HG03342 (cell line): ENCODE data around the gene XPNPEP2.

Source experiments
- ATAC-seq: cut with Tn5 transposase; IDR thresholded peaks from one replicate; pipeline ENCODE4 v1.9.1; 2021; ENCODE audit warnings: mild to moderate bottlenecking, moderate library complexity; ENCODE audit not compliant: unreplicated experiment

Gene XPNPEP2, protein sequence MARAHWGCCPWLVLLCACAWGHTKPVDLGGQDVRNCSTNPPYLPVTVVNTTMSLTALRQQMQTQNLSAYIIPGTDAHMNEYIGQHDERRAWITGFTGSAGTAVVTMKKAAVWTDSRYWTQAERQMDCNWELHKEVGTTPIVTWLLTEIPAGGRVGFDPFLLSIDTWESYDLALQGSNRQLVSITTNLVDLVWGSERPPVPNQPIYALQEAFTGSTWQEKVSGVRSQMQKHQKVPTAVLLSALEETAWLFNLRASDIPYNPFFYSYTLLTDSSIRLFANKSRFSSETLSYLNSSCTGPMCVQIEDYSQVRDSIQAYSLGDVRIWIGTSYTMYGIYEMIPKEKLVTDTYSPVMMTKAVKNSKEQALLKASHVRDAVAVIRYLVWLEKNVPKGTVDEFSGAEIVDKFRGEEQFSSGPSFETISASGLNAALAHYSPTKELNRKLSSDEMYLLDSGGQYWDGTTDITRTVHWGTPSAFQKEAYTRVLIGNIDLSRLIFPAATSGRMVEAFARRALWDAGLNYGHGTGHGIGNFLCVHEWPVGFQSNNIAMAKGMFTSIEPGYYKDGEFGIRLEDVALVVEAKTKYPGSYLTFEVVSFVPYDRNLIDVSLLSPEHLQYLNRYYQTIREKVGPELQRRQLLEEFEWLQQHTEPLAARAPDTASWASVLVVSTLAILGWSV

DNA sequence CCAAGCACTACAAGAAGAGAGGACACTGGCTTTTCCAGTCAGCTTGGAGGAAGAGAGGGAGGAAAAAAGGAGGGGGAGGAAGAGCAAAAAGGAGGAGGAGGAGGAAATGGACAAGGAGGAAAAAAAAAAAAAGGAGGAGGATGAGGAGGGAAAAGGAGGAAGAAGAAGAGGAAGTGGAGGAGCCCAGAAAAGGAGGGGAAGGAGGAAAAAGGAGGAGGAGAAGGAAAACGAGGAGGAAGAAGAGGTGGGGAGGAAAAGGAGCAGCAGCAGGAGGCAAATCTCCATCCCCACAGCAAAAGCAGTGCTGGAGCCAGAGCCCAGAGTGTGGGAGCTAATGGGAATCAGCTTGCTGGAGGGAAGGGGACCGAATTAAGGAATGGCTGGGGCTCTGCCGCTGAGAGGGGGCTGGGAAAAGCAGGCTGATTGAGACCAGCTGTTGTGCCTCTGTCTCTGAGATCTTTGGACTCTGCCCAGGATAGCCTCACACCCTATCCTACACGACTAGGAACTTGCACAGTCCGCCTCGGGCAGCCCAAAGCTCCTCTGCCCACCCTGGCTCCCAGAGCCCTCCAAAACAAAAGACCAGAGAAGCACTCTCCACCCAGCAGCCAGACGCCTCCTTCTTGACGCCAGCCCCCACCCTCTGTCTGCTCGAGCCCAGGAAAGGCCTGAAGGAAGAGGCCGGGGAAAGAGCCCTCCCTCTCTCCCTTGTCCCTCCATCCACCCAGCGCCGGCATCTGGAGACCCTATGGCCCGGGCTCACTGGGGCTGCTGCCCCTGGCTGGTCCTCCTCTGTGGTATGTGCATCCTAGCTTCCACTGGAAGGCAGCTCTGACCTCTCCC, at the start of gene XPNPEP2:
TSS of gene XPNPEP2 (plus strand) at position 514 of the 843 bp plus-strand sequence. CDS start at position 749, 235 bp downstream.
- ATAC-seq = no peak

DNA sequence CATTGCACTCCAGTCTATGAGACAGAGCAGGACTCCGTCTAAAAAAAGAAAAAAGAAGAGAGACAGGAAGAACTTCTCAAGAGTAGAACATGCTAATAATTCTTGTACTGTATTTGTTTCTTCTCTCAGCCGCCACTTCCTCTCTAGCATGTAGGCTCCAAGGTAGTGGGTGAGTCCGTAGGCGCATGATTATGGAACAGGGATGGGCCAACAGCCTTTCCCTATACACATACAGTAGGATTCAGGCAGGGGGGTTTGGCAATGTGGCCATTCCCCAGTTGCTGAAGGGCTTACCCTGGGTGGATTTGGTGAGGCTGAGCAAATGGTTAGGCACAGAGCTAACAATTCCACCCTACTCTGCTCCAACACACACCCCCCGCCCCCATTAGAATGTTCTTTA, 49.0 kb upstream of the XPNPEP2 start:
- no peak for ATAC-seq

DNA sequence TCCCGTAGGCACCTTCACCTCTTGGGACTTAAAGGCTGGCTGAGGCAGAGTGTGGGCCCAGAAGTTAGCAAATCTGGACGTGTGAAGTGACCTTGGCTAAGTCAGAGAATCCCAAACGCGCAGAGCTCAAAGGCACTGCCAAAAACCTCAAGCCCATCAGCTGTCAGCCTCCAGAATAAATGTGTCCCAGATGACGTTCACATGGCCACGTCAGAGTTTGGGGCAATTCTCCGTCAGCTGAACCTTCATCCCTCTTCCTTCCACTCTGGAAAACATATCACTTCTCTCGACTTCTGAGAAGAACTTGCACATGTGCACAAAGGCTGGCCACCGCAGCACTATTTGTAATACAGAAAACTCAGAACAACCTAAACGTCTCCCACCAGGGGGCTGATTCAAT, 48.3 kb upstream of the XPNPEP2 start:
- ATAC-seq = no peak

DNA sequence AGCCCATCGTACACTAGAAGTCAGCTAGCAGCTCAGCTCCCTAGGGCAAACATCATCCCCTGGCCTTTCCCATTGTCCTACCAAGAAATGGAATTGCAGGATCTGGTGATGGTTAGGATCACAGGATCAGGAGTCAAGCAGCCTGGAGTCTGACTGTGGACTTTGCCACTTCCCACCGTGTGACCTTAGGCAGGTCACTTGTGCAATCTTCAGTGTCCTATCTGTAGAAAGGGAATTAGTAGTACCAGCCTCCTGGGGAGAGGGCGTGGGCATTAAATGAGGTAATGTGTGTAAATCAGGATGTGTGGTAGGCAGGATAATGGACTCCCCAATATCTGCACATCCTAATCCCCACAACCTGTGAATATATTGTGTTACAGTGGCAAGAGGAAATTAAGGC, 45.4 kb upstream of the XPNPEP2 start:
- ATAC-seq = no peak

DNA sequence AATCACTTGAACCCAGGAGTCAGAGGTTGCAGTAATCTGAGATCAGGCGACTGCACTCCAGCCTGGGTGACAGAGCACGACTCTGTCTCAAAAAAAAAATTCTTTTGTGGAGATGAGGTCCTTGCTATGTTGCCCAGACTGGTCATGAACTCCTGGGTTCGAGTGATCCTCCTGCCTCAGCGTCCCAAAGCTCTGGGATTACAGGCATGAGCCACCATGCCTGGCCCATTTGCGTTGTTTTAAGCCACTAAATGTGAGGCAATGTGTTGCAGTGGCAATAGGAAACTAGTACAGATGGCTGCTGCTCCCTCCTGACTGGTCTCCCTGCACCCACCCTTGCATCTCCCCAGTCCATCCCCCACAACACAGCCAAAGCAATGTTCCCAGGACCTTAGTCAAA, 44.0 kb upstream of the XPNPEP2 start:
- no peak for ATAC-seq

DNA sequence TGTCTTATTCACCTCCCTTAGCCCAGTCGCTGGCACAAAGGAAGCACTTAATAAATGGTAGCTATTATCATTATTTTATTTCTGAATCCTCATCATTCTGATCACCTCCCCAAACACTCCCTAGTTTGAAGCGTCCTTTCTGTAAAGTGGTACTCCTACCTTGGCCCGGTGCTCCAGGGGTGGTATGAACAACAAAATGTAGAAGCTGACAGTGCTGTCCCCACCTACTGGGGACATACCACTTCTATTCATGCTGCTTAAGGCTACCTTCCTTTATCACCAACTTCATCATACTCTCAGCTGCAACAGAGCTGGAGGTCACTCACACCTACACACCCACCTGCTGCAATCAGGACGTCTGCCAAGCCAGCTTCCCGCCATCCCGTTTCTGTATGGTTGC, 43.2 kb upstream of the XPNPEP2 start:
- ATAC-seq = no peak

DNA sequence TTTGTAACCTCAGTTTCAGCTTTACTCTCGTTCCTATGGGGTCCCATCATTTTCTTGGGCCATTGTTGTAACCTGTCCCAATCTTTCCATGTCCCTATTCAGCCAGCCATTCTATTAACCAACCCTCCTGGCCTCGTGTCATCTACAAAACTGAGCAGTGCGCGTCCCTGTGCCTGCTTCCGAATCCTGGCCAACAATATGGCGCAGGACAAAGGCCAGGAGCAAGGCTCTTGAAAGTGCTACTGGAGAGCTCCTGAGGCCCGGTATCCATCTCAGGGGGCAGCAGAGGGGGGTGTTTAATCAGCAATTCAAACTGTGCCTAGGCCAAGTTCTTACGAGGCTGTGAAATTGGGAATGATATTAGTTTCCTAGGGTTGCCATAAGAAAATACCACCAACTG, 42.8 kb upstream of the XPNPEP2 start:
- no peak for ATAC-seq

DNA sequence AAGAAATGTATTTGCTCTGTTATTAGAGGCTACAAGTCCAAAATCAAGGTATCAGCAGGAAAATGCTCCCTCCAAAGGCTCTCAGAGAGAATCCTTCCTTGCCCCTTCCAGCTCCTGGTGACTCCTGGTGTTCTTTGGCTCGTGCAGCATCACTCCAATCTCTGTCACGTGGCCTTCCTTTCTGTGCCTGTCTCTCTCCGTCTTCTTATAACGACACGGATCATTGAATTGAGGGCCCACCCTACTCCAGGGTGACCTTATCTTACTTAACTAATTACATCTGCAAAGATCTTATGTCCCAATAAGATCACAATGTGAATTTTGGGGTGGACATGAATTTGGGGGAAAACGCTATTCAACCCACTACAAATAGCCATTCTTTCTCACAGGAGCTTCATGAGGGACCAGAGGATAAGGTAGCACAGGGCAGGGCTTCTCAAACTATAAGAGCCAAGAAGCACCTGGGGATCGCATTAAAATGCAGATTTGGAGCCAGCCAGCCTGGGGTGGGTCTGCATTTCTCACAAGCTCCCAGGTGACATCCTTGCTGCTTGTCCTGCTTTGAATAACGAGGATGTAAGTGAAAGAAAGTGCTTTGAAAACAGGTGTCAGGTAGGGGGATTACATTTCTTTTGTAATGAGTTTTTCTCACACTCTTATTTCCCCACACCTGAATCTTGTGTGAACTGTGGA, 42.2 kb upstream of the XPNPEP2 start:
- no peak for ATAC-seq

DNA sequence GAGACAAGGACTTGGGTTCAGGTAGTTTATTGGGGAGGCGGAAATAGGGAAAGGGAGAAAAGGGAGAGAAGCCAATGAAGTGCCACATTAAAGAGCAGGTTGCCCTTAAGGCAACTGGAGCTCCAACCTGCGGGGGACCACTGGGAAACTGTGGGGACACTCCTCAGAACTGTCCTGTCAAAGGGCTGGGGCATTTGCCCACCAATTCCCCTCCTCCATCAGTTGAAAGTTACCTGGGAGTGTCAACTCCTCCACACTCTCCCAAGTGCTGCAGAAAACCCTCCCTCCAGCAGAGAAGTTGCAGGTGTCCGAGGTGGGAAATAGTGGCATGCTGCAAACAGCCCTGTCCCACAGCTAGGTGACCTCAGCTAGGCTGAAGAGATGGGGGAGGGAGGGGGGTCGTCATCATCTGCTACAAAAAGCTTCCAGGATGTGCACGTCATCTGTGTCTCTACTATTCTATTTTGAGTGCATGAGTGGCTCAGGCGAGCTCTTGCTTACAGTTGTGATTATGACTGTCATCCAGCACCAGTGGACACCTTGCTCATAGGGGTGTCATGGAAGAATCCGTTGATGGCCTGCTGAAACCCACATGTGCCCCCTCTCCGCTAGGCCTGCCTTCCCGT, 41.5 kb upstream of the XPNPEP2 start:
- ATAC-seq = no peak

DNA sequence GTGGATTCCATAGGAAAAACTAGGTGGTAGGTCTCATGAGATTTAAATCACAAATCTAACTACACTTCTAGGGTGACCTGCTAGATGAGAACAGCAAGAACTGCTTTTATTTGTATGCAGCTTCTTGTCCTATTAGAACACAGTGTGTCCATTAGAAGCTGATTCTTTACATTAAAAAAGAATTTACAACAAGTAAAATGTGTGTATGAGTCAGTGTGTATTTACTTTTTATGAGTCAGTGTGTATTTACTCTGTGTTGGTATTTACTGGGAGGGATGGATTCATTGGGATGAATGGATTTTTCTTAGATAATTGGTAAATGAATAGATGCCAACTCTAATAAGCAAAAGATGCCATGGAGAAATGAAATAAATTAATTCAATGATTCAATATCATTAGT, 40.6 kb upstream of the XPNPEP2 start:
- ATAC-seq = no peak

DNA sequence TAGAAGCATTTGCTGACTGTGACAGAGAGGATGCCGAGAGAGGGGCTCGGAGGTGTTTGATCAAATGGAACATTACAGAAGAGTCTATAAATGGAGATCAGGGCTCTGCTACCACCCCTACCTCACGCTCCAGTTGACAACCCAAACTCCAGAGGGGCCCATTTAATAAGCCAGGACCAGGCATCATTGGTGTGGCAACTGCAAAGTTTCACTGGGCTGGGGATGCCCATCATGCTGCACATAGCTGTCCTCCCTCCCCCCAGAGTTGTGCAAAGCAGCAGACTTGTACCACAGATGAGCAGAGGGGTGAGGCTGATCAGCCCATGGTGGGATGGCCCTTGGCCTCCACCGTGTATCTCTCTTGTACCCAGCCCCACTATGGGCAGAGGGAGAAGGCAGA, 38.2 kb upstream of the XPNPEP2 start:
- ATAC-seq = no peak

DNA sequence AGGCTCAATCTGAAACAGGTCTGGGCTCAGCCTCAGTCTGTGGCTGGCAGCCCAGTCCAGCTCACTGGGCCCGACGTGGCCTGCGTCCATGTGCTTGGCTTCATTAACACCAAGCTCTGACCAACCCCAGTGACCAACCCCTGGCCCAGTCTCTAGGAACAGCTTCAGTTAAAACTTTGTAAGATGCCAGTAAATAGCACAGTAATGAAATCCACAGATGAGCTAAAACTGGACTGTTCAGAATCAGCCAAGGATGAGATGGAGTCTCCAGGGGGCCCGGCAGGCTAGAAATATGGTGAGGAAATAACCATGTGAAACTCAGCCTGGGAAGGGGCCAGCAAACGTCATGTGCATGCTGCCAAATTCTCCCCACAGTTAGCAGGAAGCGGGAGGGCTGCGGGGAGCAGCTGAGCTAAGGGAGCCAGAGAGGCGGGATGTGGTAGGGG, 37.1 kb upstream of the XPNPEP2 start:
- no peak for ATAC-seq

DNA sequence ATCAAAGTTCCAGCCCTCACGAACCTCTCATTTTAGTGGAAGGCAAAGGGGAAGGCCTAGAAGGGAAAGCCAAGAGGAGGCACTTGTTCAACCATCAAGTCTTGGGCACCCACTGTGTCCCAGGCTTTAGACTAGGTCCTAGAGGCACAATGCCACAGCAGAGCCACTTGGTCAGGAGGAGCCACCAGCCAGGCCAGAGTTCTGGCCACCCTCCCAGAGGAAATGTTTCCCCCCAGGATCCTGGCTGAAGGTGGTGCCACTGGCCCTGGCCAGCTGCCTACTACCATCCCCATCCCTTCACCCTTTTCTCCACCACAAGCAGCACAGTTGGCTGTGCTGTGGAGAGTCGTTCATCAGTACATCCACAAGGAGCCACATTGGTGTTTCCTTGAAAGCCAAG, 34.3 kb upstream of the XPNPEP2 start:
- no peak for ATAC-seq

DNA sequence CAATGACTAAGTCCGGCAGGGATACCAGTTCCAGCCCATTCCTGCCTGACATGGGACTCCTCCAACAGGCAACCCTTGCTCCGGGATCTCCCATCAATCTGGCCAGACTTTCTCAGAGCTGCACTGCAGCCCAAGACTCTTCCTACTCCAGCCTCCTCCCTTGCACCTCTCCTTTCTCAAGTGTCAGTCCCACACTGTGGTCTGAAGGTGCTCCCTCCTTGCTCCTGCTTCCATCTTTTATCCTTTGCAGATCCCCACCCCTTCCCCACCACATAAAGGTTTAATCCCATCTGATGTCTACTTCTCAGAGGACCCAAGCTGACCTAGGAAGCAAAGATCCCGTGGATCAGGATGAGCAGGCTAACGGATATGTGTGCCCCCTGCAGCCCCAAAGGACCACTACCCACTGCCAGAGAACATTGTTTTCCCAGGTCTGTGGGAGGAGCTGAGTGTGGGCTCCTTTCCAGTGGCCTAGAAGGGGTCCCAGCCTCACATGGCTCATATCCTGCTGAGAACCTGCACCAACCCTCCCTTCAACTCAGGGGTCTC, 33.3 kb upstream of the XPNPEP2 start:
- no peak for ATAC-seq

DNA sequence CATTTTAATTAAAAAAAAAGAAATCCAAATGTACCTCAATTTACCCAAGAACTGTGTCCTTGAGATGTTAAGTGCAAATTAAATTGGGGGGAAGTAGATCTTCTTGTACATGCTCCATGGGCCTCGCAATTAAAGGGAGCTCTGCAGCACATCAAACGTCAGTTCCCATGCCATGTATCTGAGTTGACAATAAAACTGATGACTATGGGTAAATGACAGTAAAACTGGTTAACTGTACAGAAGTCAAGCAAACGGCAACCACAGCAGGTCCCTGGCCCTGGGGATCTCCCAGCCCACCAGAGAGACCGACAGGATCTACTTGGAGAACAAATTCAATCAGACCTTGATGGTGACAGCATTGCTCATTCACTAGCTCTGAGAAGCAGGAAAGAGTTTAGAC, 32.8 kb upstream of the XPNPEP2 start:
- ATAC-seq = no peak

DNA sequence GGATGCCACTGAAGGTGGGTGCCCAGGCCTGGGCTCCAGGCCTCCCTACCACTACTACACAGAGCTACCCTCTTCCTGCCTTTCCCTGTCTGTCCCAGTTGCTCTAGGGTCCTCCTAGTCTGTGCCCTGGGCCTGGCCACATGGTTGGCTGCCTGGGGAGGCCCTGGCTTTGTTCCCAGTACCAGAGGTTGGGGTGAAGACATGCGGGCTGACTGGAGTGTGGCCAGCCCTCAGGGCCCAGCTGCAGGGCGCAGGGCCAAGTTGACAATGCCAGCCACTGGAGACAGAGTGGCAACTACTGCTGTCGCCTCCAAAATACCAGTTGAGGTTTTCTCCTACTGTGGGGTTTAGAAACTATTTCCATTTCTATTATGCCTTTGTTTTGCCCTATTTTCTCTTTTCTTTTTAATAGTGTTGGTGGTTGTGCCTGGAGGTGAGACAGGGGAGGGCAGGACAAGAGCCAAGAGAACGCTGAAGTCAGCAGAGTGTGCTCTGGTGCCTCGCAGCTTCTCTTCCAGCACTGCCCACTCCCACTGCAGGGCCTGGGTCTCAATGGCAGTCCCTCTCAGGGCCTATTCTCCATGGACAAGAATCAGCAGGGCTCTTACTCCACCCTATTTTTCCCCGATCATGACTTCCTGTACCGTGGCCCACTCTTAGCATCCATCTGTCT, 32.2 kb upstream of the XPNPEP2 start:
- ATAC-seq = no peak

DNA sequence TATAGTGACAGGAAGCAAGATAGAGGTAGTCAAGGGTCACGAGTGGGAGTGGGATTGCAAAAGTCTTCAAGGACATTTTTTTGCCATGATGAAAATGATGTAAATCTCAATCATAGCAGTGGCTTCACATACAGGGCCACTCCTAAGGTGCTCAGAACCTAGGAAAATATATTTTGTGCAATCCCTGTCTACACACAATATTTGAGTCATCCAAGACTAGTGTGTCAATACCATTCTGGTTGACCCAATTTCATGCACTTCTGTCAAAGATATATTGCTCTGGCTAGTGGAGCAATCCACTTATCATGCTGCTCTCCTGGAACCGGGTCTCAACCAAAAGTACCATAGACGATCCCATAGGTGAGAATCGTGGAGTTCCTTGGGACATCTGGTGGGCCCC, 24.2 kb upstream of the XPNPEP2 start:
- ATAC-seq = no peak

DNA sequence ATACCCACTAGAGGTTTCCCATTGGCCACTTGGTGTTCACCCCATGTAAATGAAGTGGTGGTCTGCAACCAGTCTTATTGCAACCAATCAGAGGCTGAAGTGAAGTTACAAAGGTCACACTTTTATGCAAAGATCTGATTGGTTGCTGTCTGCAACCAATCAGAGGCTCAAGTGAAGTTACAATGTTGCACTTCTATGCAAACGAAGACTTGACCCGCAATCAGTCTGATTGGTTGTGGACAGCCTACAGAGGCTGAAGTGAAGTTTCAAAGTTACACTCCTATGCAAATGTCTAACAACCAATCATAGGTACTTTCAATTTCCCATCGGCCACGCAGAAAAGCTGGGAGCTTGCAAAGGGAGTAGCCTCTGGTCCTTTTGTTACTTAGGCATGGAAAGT, 22.3 kb upstream of the XPNPEP2 start:
- no peak for ATAC-seq

DNA sequence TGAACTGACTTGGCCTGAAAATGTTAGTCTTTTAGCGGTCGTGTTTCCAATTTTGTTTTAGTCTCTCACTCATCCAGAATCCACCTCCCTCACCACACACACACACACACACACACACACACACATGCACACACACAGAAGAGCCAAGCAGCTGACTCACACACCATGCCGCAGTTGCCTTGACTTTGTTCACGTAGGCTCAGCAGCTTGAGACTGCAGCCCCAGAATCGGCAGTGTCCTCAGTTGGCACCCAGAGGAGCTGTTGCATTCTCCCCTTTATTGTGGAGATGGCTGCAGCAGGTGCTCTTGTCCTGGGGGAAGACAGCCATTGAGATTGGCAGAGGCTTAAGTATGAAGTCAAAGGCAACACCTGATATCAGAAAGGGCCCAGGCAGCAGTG, 20.9 kb upstream of the XPNPEP2 start:
- no peak for ATAC-seq

DNA sequence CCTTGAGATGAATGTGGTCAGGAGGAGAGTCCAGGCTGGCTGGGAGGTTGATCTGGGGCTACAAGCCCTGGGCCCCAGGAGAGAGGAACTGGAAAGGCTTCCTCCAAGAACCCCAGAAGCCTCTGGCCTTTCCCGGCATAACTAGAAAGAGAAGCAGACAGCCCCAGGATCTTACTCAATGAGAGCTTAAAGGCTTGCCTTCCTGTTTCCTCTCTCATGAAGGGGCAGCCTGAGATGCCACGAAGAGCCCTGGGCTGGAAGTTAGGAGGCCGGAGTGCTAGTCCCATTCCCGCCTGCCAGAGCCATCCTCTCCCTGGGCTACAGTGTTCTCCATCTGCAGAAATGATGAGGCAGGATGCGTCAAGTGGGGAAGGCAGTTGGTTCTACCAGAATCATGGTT, 20.1 kb upstream of the XPNPEP2 start:
- no peak for ATAC-seq
